K562 (cell line): ENCODE data around the gene TRIO.

ENCODE experiments used
- CREB1 ChIP-seq, 2 experiments: sonication (generic) in 1 of 2; formaldehyde crosslinking in 1 of 2; IDR thresholded peaks; 2 replicates each; pipeline versions ENCODE4 v1.6.1 to v1.8.0; 2012 to 2022; ENCODE audit warnings: inconsistent platforms in 1 of 2, mild to moderate bottlenecking in 1 of 2, missing genetic modification reagents in 1 of 2, moderate library complexity in 1 of 2
- E2F8 ChIP-seq: fragments of 450-650 bp; IDR thresholded peaks from 2 replicates; pipeline ENCODE4 v1.7.1; 2018; ENCODE audit warnings: mild to moderate bottlenecking, low read depth; ENCODE audit not compliant: partially characterized antibody
- ELF4 ChIP-seq: fragments of 450-650 bp; formaldehyde crosslinking; IDR thresholded peaks from 2 replicates; pipeline ENCODE4 v1.4.0; 2022; ENCODE audit warnings: missing genetic modification characterization
- NFRKB ChIP-seq: fragments of 450-650 bp; IDR thresholded peaks from 2 replicates; pipeline ENCODE4 v1.6.1; 2016; ENCODE audit warnings: low read depth
- USF1 ChIP-seq: sonication (generic); formaldehyde crosslinking; IDR thresholded peaks from 2 replicates; pipeline ENCODE4 v1.9.0; 2022; ENCODE audit warnings: mild to moderate bottlenecking, missing genetic modification reagents
- ZNF76 ChIP-seq: fragments of 250-450 bp; sonication (Bioruptor Pico); IDR thresholded peaks from 2 replicates; pipeline ENCODE4 v1.4.0; 2020; ENCODE audit warnings: mild to moderate bottlenecking, moderate library complexity, borderline replicate concordance
- TF ChIP-seq, protein P1 (sequence below), 3 experiments: IDR thresholded peaks in 2 of 3; conservative IDR thresholded peaks in 1 of 3; 2 replicates each; pipeline ENCODE4 v1.5.1; 2011 to 2012; ENCODE audit warnings: low read length in 3 of 3, mild to moderate bottlenecking in 3 of 3, control low read depth in 2 of 3, improper control_type of control experiment in 1 of 3, inconsistent platforms in 1 of 3, low read depth in 1 of 3, mixed read lengths in 1 of 3, moderate library complexity in 1 of 3; ENCODE audit not compliant: insufficient read depth in 2 of 3

- TF ChIP-seq, protein P1, sequence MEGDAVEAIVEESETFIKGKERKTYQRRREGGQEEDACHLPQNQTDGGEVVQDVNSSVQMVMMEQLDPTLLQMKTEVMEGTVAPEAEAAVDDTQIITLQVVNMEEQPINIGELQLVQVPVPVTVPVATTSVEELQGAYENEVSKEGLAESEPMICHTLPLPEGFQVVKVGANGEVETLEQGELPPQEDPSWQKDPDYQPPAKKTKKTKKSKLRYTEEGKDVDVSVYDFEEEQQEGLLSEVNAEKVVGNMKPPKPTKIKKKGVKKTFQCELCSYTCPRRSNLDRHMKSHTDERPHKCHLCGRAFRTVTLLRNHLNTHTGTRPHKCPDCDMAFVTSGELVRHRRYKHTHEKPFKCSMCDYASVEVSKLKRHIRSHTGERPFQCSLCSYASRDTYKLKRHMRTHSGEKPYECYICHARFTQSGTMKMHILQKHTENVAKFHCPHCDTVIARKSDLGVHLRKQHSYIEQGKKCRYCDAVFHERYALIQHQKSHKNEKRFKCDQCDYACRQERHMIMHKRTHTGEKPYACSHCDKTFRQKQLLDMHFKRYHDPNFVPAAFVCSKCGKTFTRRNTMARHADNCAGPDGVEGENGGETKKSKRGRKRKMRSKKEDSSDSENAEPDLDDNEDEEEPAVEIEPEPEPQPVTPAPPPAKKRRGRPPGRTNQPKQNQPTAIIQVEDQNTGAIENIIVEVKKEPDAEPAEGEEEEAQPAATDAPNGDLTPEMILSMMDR (IDR thresholded peaks at IDR 0.05 in 2 of 3, conservative IDR thresholded peaks at IDR 0.05 in 1 of 3; ENCODE audit: insufficient read depth in 2 of 3, low read depth in 1 of 3, low read length in 3 of 3) = no peak
- TF ChIP-seq CREB1 (IDR thresholded peaks at IDR 0.05) (no peak), CREB1 (CRISPR knock-in tag; IDR thresholded peaks at IDR 0.05) (no peak), USF1 (CRISPR knock-in tag) (no peak), ZNF76 (CRISPR knock-in tag) (no peak), ELF4 (CRISPR knock-in tag) (no peak), NFRKB (no peak), E2F8 (no peak)
Measured at GRCh38 chr5:14424011-14424685, 281.0 kb downstream of the TRIO start.
